Measurements from ENCODE around the gene CNOT2.

DNA sequence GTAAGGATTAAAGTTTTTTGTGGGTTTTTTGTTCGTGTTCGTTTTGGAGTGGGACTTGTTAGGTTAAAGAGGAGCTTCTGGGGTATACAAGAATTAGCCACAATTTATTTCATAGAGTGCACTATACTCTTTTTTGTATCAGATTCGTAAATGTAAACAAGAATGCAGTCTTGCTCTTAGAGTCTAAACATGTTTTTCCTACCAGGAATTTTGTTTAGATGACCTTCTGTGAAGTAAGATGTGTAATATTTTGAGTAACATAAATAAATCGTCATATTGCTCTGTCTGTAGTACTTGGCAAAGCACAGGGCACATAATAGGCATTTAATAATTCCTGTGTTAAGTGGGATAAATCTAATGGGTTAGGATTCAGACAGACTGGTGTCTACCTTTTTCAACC is 9.6 kb downstream of the CNOT2 start:
- TF ChIP-seq, protein P1, sequence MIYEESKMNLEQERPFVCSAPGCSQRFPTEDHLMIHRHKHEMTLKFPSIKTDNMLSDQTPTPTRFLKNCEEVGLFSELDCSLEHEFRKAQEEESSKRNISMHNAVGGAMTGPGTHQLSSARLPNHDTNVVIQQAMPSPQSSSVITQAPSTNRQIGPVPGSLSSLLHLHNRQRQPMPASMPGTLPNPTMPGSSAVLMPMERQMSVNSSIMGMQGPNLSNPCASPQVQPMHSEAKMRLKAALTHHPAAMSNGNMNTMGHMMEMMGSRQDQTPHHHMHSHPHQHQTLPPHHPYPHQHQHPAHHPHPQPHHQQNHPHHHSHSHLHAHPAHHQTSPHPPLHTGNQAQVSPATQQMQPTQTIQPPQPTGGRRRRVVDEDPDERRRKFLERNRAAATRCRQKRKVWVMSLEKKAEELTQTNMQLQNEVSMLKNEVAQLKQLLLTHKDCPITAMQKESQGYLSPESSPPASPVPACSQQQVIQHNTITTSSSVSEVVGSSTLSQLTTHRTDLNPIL (CRISPR knock-in tag; IDR thresholded peaks at IDR 0.05; ENCODE audit: low read depth): no peak
- TF ChIP-seq GLIS3 (CRISPR knock-in tag; IDR thresholded peaks at IDR 0.05) (no peak), ZFP3 (CRISPR knock-in tag; IDR thresholded peaks at IDR 0.05) (no peak), ZNF70 (CRISPR knock-in tag; IDR thresholded peaks at IDR 0.05) (no peak)

Measured in SK-N-SH treated with all-trans-retinoic acid at 6 μM for 48 hours (cell line).